Endothelial cell of umbilical vein (primary cell): Measurements from ENCODE around the gene UBE2G1. TPM values are rescaled to one million over a fixed set of nuclear protein-coding genes. Genes with fewer than 3 reads are reported as not detected.

Experiments
- BruUV-seq: library from RNA; stranded (reverse); fragments of 400-500 nt; replicated peaks from 2 replicates; lab custom pipeline; 2021; lab: Mats Ljungman, UMichigan
- CTCF ChIA-PET: fragments of 300-600, 350-600 bp; sonication (Branson Sonifier 250); formaldehyde crosslinking; loops from one replicate; lab custom pipeline; 2021; ENCODE audit warnings: antibody characterized with exemption, inconsistent platforms; lab: Charles Lee
- POLR2A ChIA-PET: fragments of 300-600, 350-600 bp; sonication (Branson Sonifier 250); formaldehyde crosslinking; loops from one replicate; lab custom pipeline; 2021; ENCODE audit warnings: antibody characterized with exemption, inconsistent platforms; lab: Charles Lee
- DNase-seq: peaks from one replicate; pipeline ENCODE4 v3.0.0-alpha.2; 2011; ENCODE audit warnings: low read depth, low spot score
- FAIRE-seq: peaks from 2 replicates; lab custom pipeline; 2011; peaks lifted over from hg19 to GRCh38; lab: Jason Lieb, UNC
- H2AFZ ChIP-seq: 2 replicates; pipeline ENCODE4 v1.6.0; 2012; ENCODE audit warnings: low read depth, low read length, control low read depth, inconsistent platforms
- H3K27ac ChIP-seq: 2 replicates; pipeline ENCODE4 v1.5.1; 2011; ENCODE audit warnings: low read depth, mild to moderate bottlenecking, control low read depth, low read length, moderate library complexity; ENCODE audit not compliant: insufficient read depth
- H3K27me3 ChIP-seq, 2 experiments: 2 replicates each; pipeline versions ENCODE4 v1.6.0 to v1.6.1; 2011; ENCODE audit warnings: low read length in 2 of 2, mixed read lengths in 1 of 2; ENCODE audit not compliant: control insufficient read depth in 2 of 2, insufficient read depth in 2 of 2
- H3K36me3 ChIP-seq, 2 experiments: 2 replicates in 1 of 2; 3 replicates in 1 of 2; pipeline ENCODE4 v1.5.1; 2011; ENCODE audit warnings: low read length in 2 of 2, mild to moderate bottlenecking in 1 of 2, moderate library complexity in 1 of 2; ENCODE audit not compliant: control insufficient read depth in 2 of 2, insufficient read depth in 2 of 2; ENCODE audit errors: extremely low read depth in 1 of 2
- H3K4me1 ChIP-seq: 3 replicates; pipeline ENCODE4 v1.5.1; 2011; ENCODE audit warnings: mild to moderate bottlenecking, low read length; ENCODE audit not compliant: control insufficient read depth, insufficient read depth; ENCODE audit errors: extremely low read depth
- H3K4me2 ChIP-seq: 2 replicates; pipeline ENCODE4 v1.6.1; 2011; ENCODE audit warnings: low read length, control low read depth, mixed read lengths; ENCODE audit not compliant: insufficient read depth
- H3K4me3 ChIP-seq, 3 experiments: fragments of 200-600 bp in 1 of 3; sonication (generic), shearing (Covaris generic) in 1 of 3; replicated peaks in 1 of 3; 2 replicates each; pipeline ENCODE4 v1.5.1; 2011 to 2016; ENCODE audit warnings: control low read depth in 3 of 3, low read length in 3 of 3, mild to moderate bottlenecking in 2 of 3, inconsistent platforms in 1 of 3, low read depth in 1 of 3, moderate library complexity in 1 of 3; ENCODE audit not compliant: insufficient read depth in 1 of 3
- H3K79me2 ChIP-seq: 2 replicates; pipeline ENCODE4 v1.6.0; 2012; ENCODE audit warnings: low read length, inconsistent platforms; ENCODE audit not compliant: control insufficient read depth, insufficient read depth
- H3K9ac ChIP-seq: replicated peaks from 2 replicates; pipeline ENCODE3; 2011; ENCODE audit warnings: low read length, control low read depth; ENCODE audit not compliant: insufficient read depth; ENCODE audit errors: extremely low read depth
- H3K9me1 ChIP-seq: replicated peaks from 3 replicates; pipeline ENCODE4 v1.6.0; 2011; ENCODE audit warnings: mild to moderate bottlenecking, low read length; ENCODE audit not compliant: control insufficient read depth, insufficient read depth; ENCODE audit errors: extremely low read depth
- H3K9me3 ChIP-seq: replicated peaks from 2 replicates; pipeline ENCODE4 v1.5.1; 2012; ENCODE audit warnings: low read length, inconsistent platforms; ENCODE audit not compliant: control insufficient read depth, insufficient read depth
- H4K20me1 ChIP-seq: replicated peaks from 2 replicates; pipeline ENCODE3; 2011; ENCODE audit warnings: mild to moderate bottlenecking, low read length; ENCODE audit not compliant: control insufficient read depth, insufficient read depth; ENCODE audit errors: extremely low read depth
- CTCF ChIP-seq, 2 donors: IDR thresholded peaks; 1 replicate in 1 of 2; 2 replicates in 1 of 2; pipeline ENCODE4 v1.5.1; 2011; ENCODE audit warnings: low read length in 2 of 2, mild to moderate bottlenecking in 2 of 2, moderate library complexity in 2 of 2, control low read depth in 1 of 2, inconsistent platforms in 1 of 2, low read depth in 1 of 2; ENCODE audit not compliant: insufficient read depth in 1 of 2; ENCODE audit errors: extremely low read depth in 1 of 2
- EZH2 ChIP-seq: IDR thresholded peaks from 2 replicates; pipeline ENCODE4 v1.6.1; 2012; ENCODE audit warnings: borderline replicate concordance, low read depth, mild to moderate bottlenecking, moderate library complexity, low read length, inconsistent platforms; ENCODE audit not compliant: severe bottlenecking
- FOS ChIP-seq: IDR thresholded peaks from 2 replicates; pipeline ENCODE4 v1.6.1; 2011; ENCODE audit warnings: mild to moderate bottlenecking, low read length, moderate library complexity, borderline replicate concordance; ENCODE audit not compliant: insufficient read depth
- GATA2 ChIP-seq: IDR thresholded peaks from 2 replicates; pipeline ENCODE4 v1.7.0; 2011; ENCODE audit warnings: low read depth, mild to moderate bottlenecking, moderate library complexity, mixed read lengths, low read length; ENCODE audit not compliant: insufficient read length, insufficient read depth
- JUN ChIP-seq: IDR thresholded peaks from 2 replicates; pipeline ENCODE4 v1.6.1; 2011; ENCODE audit warnings: borderline replicate concordance, low read depth; ENCODE audit not compliant: insufficient read length, insufficient read depth
- MAX ChIP-seq: IDR thresholded peaks from 2 replicates; pipeline ENCODE4 v1.6.1; 2011; ENCODE audit not compliant: insufficient read depth, insufficient read length
- MYC ChIP-seq: IDR thresholded peaks from one replicate; pipeline ENCODE4 v1.6.1; 2011; ENCODE audit warnings: mild to moderate bottlenecking, low read depth, low read length
- POLR2A ChIP-seq: IDR thresholded peaks from 2 replicates; pipeline ENCODE4 v1.6.1; 2012; ENCODE audit warnings: low read depth, mild to moderate bottlenecking, control low read depth, low read length
- POLR2AphosphoS5 ChIP-seq: IDR thresholded peaks from 2 replicates; pipeline ENCODE4 v1.6.1; 2012; ENCODE audit warnings: low read depth, mild to moderate bottlenecking, control low read depth, low read length, moderate library complexity; ENCODE audit not compliant: insufficient read depth
- dilution Hi-C: fragments of 300-500 bp; cut with MboI; formaldehyde crosslinking; loops from one replicate; pipeline ENCODE4 v1.15.0; 2019; ENCODE audit warnings: low sequenced_read_pairs; ENCODE audit not compliant: extremely low pct_ligation_motif_present
- intact Hi-C: fragments of 100-400 bp; cut with micrococcal nuclease; formaldehyde crosslinking; loops from one replicate; pipeline ENCODE4 v1.10.0; 2022
- polyA plus RNA-seq, 4 experiments: library from polyadenylated mRNA; depleted of rRNA in 3 of 4; stranded (reverse) in 3 of 4; unstranded in 1 of 4; fragments of >200 nt; gene quantifications; 2 replicates each; pipeline versions ENCODE4 v1.2.1 to v1.2.3, GENCODE V29; 2011 to 2012; ENCODE audit warnings: missing spikeins in 1 of 4
- total RNA-seq: library from RNA; stranded (reverse); gene quantifications from 2 replicates; pipeline ENCODE4 v1.2.3, GENCODE V29; 2021

UBE2G1 gene
- total and polyA plus RNA-seq, 2 donors (not counting 3 experiments of a cell fraction or from before 2014, with no cell fraction given) = 29.2 to 79.6 TPM

GRCh38 chr17:4232168-4232813 is 134.2 kb downstream of the UBE2G1 start:
- no peak for TF ChIP-seq EZH2
- TF ChIP-seq FOS = no peak
- no peak for TF ChIP-seq POLR2AphosphoS5
- no peak for TF ChIP-seq MAX
- TF ChIP-seq MYC = no peak
- no peak for TF ChIP-seq GATA2
- TF ChIP-seq CTCF (IDR thresholded peaks at IDR 0.05; ENCODE audit: extremely low read depth in 1 of 2, insufficient read depth in 1 of 2, low read depth in 1 of 2, low read length in 2 of 2) = no peak
- no peak for TF ChIP-seq JUN
- TF ChIP-seq POLR2A = no peak
- FAIRE-seq (no peak), DNase-seq (no peak)
- Histone ChIP-seq H3K36me3 (peaks cover 5 to 7% of the 10 kb centered on the region in 2 experiments), H3K79me2 (peaks cover 3% of the 10 kb centered on the region), H3K9me1 (no peaks in the 10 kb centered on the region), H3K4me3 (no peak overlapping the region), H3K9ac (no peak overlapping the region), H3K9me3 (no peaks in the 10 kb centered on the region), H3K4me1 (peaks cover 17% of the 10 kb centered on the region), H3K27ac (no peak overlapping the region), H2AFZ (no peak overlapping the region), H3K4me2 (no peak overlapping the region), H3K27me3 (no peaks in the 10 kb centered on the region), H4K20me1 (no peaks in the 10 kb centered on the region)
- ChIA-PET CTCF (interaction anchor here (0.9 to 1.3 kb wide), 2 partner anchors 17 to 32 kb away, joined by 3 to 6 read pairs; no protein-coding TSS in a partner anchor), POLR2A (interaction anchor here (0.7 kb wide), 1 partner anchor 10 kb away, joined by 3 read pairs; no protein-coding TSS in a partner anchor)
- no TSS peak for BruUV-seq
- dilution Hi-C loops (no loop called here), intact Hi-C loops (no loop called here)
